Measurements from ENCODE around the gene HMCN2.

DNA sequence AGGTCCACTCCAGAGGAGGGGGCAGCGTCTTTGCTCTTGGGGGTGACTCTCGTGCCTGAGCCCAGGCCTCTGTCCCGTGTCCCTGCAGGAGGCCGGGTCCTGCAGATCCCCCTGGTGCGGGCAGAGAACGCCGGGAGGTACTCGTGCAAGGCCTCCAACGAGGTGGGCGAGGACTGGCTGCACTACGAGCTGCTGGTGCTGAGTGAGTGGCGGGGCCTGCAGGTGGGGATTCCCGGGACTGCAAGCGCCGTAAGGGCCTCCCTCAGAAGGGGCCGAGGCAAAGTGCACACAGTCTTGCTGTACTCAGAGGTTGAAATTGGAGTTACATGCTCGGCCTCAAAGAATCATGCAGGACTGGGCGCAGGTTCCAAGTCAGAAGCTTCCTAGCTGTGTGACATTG lies 116.5 kb downstream of the HMCN2 start:
- TF ChIP-seq, protein P1, sequence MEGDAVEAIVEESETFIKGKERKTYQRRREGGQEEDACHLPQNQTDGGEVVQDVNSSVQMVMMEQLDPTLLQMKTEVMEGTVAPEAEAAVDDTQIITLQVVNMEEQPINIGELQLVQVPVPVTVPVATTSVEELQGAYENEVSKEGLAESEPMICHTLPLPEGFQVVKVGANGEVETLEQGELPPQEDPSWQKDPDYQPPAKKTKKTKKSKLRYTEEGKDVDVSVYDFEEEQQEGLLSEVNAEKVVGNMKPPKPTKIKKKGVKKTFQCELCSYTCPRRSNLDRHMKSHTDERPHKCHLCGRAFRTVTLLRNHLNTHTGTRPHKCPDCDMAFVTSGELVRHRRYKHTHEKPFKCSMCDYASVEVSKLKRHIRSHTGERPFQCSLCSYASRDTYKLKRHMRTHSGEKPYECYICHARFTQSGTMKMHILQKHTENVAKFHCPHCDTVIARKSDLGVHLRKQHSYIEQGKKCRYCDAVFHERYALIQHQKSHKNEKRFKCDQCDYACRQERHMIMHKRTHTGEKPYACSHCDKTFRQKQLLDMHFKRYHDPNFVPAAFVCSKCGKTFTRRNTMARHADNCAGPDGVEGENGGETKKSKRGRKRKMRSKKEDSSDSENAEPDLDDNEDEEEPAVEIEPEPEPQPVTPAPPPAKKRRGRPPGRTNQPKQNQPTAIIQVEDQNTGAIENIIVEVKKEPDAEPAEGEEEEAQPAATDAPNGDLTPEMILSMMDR (IDR thresholded peaks at IDR 0.05) = no peak
- TF ChIP-seq POLR2A (IDR thresholded peaks at IDR 0.05) = no peak
